NOMO-1 treated with DMSO at 0.1 percent for 48 hours (cell line): ENCODE measurements around the gene APBA2.
A peak's percentile ranks its signal among the peaks of the same experiment; 100 is the strongest.

Experiments used
- DNase-seq: peaks from one replicate; lab custom pipeline; 2025; ENCODE audit not compliant: unreplicated experiment; lab: John Stamatoyannopoulos, UW

Gene APBA2

GRCh38 chr15:28981351-28981720 lies 95.6 kb downstream of the APBA2 start:
- no peak for DNase-seq

GRCh38 chr15:28981921-28982320 lies 96.1 kb downstream of the APBA2 start:
- DNase-seq = no peak

GRCh38 chr15:28982886-28983285 lies 97.1 kb downstream of the APBA2 start:
- no peak for DNase-seq

- DNase-seq = no peak
Observed at GRCh38 chr15:28983432-28984311, 97.9 kb downstream of the APBA2 start.

GRCh38 chr15:28984421-28985315 lies 98.9 kb downstream of the APBA2 start:
- no peak for DNase-seq

- DNase-seq = no peak
Observed at GRCh38 chr15:28985316-28985645, 99.5 kb downstream of the APBA2 start.

- DNase-seq = no peak
Observed at GRCh38 chr15:28985691-28986090, 99.9 kb downstream of the APBA2 start.

- no peak for DNase-seq
Observed at GRCh38 chr15:28986108-28986507, 100.3 kb downstream of the APBA2 start.

- no peak for DNase-seq
Observed at GRCh38 chr15:28986726-28987125, 101.0 kb downstream of the APBA2 start.

GRCh38 chr15:28987337-28987736 lies 101.6 kb downstream of the APBA2 start:
- no peak for DNase-seq

GRCh38 chr15:28989239-28989830 lies 103.6 kb downstream of the APBA2 start:
- DNase-seq = no peak

GRCh38 chr15:28989896-28990295 lies 104.1 kb downstream of the APBA2 start:
- no peak for DNase-seq

GRCh38 chr15:28990390-28990789 lies 104.6 kb downstream of the APBA2 start:
- DNase-seq = no peak

GRCh38 chr15:28991236-28992171 lies 105.7 kb downstream of the APBA2 start:
- no peak for DNase-seq

GRCh38 chr15:28992336-28992864 lies 106.6 kb downstream of the APBA2 start:
- DNase-seq = no peak

GRCh38 chr15:28993051-28993719 lies 107.4 kb downstream of the APBA2 start:
- peak; percentile 89 for DNase-seq

- DNase-seq = no peak
Observed at GRCh38 chr15:28993720-28994053, 107.9 kb downstream of the APBA2 start.

- DNase-seq = peak; percentile 78
Observed at GRCh38 chr15:28994142-28994830, 108.5 kb downstream of the APBA2 start.

- DNase-seq = peak; percentile 71
Observed at GRCh38 chr15:28994831-28995596, 109.2 kb downstream of the APBA2 start.
